HG02852 (cell line): ENCODE data around the gene HAAO.
"Not testable (repeated sequence)": the region's sequence is repeated elsewhere in the genome, so short reads cannot be mapped to it uniquely, and the experiment has no call there.

Source experiments
- ATAC-seq: cut with Tn5 transposase; IDR thresholded peaks from one replicate; pipeline ENCODE4 v1.9.1; 2021; ENCODE audit warnings: mild to moderate bottlenecking, moderate library complexity; ENCODE audit not compliant: unreplicated experiment

Gene HAAO

GRCh38 chr2:42752816-42753813 lies 39.3 kb downstream of the HAAO start:
- no peak for ATAC-seq

DNA sequence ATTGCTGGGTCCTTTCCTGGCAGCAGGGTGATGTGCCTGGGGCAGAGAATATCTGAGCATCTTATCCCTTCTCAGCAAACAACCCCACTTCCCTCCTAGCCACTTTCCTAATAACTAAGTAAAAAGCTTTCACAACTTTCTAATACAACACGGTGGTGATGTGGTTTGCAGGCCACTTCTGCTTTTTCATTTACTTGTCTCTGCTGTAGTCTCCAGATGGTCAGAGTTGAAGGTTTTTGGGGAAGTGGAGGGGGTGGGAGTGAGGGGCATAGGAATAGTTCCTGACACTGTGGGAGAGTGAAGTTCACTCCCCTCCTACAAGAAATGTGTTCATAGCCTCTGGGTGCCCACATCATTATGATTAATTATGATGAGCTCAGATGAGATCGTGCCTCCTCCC lies 40.1 kb downstream of the HAAO start:
- ATAC-seq, result peak; percentile 71

- ATAC-seq, result no peak
These were observed 43.5 kb downstream of the HAAO start for GRCh38 chr2:42748840-42749239.

DNA sequence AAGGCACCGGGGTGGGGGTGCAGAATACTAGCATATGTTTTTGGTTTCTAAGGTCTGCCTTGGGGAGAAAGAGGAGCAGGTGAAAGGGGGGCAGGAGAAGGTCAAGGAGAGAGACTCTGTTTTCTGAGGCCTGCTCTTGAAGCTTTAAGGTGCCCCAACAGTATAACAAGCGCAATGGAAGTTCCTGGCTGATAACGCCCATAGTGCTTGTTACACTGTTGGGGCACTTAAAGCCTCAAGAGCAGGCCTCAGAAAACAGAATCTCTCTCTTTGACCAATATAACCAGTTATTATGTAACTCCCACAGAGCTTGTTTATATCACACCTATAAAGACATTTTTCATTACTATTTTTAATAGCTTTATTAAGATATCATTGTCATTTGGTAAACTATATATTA lies 45.0 kb downstream of the HAAO start:
- no peak for ATAC-seq

DNA sequence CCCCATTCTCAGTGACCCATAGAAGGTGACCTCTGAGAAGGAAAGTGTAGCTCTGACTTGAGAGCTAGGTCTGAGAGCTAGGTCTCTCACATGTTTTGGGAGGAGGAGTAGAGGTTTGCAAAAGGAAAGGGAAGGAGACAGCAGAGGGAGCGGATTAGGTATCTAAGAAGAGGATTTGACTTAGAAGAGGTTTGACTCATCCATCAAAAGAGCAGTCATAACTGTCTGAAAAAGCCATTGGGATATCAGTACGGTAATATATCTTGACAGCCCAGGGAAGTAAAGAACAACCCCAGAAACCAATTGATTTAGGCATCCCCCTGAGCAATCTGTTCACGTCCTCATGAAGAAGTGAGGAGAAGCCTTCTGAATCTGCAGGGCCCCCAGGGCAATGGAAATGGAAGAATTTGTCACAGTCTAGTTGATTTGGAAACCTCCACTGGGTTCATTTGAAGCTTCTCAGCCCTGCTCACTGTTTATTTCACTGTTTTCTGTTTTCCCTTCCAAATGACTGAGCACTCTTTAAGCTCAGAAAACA lies 47.8 kb downstream of the HAAO start:
- no peak for ATAC-seq

DNA sequence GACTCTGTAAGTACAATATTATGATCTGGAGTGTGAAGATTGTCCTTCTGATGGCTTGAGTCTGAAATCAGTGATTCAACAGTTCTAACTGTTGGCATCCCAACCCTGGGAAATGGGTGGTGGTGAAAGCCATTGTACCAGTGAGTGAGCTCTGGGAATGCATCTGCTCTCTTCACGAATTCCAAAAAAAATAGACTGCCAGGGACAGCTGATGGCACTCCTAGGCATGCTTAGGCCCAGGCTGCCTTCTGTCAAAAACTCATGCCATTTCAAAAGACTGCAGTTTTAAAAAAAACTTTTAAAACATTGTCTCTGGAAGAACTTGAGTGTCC lies 48.8 kb downstream of the HAAO start:
- no peak for ATAC-seq

DNA sequence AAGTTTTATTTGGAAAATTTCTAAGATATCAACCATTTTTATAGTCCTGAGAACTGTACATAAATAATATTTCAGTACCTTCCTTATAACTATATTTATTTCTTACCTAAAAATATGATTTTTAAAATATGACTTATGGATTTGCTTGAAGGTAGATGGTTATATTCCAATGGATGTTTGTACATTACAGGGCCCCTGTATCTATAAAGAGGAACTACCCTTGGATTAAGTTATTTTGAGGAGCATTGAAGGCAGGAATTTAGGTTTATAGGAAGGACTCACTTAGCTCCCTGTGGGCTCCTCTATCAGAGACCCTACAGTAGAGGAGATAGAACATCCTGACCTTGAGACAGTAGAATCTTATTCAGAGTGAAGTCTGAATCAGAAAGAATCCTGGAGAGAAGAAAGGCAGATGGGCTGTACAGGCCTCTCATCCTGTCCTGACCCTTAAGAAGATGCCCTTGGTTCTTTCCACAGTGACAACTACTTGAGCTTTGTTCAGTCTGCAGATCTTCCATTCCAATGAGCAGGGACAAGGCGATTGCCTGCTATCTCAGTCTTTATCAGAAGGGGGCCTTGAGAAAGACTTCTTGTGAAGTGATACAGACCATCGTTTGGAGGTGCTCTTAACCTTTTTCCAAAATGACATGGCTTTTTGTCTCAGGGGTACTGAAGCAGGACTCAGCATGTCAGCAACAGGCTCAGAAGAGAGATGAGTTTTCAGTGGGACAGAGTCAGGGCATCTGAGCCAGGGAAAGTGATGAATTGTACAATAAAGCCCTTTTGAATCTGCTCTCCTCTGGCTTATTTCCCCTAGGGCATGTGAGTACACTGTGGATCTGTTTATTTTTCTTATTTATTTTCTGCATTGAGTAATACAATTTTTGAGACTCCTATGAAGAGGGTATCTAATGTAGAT lies 49.4 kb downstream of the HAAO start:
- no peak for ATAC-seq

DNA sequence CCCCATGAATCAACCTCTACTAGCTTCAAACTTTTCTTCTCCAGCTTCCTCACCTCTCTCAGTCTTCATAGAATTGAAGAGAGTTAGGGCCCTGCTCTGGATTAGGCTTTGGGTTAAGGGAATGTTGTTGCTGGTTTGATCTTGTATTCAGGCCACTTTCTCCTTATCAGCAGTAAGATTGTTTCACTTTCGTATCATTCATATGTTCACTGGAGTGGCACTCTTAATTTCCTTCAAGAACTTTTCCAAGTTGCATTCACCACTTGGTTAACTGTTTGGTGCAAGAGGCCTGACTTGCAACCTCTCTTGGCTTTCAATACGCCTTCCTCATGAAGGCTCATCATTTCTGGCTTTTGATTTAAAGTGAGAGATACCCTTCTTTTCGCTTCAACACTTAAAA lies 51.2 kb downstream of the HAAO start:
- ATAC-seq, result no peak

DNA sequence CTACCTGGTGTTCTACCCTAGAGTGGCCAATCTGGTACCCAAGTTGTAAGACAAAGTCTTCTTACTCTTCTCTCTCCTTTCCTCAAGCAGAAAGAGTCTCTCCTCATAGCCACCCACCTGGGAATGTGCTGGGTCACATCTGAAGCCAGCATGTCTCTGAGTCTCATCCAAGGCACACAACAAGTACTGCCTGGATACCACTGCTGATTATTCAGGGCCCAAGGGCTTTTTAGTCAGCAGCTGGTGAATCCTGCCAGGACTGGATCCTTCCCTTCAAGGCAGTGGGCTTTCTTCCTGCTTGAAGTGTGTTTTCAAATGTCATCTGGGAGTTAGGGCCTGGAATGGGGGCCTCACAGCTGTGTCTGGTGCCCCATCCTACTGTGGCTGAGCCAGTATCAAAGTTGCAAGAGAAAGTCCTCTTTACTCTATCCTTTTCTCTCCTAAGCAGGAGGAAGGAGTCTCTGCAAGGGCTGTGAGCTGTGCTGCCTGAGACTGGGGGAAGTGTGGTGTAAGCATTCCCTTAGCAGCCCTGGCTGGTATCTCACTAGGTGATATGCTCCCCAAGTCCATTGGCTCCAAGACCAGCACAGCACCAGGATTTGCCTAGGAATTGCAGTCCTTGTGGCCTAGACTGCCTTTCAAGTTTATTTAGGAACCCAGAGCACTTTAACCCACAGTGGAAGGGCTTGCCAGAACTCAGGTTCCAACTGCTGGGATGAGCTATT lies 55.6 kb downstream of the HAAO start:
- no peak for ATAC-seq

DNA sequence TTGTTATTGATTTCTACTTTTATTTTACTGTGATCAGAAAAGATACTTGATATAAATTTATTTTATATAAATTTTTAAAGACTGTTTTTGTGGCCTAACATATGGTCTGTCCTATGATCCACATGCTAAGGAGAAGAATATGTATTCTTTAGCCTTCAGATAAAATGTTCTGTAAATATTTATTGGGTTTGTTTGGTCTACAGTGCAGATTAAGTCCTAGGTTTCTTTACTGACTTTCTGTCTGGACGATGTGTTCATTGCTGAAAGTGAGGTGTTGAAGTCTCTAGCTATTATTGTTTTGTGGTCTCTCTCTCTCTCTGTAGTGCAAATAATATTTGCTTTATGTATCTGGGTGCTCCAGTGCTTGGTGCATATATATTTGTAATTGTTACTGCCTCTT lies 58.5 kb downstream of the HAAO start:
- no peak for ATAC-seq

GRCh38 chr2:42731316-42731715 lies 61.1 kb downstream of the HAAO start:
- not testable (repeated sequence) for ATAC-seq

GRCh38 chr2:42726680-42727079 lies 65.7 kb downstream of the HAAO start:
- no peak for ATAC-seq

GRCh38 chr2:42725657-42726056 lies 66.7 kb downstream of the HAAO start:
- no peak for ATAC-seq

DNA sequence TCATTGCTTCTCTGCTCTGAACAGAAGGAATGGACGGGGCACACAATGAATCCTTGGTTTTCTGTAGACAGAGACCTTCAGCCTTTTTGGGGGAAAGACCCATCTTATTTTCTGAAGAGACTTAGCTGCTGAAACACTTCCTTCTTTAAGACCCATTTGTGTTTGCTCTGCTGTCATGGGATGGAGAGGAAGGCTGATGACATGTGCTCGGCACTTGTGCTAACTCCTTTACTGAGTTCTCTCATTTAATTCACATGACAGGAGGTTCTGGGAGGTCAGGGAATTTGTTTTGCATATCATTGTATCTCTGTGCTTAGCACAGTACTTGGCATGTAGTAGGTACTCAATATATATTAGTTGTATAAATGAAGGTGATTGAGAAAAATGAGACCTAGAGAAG lies 67.5 kb downstream of the HAAO start:
- ATAC-seq, result no peak

DNA sequence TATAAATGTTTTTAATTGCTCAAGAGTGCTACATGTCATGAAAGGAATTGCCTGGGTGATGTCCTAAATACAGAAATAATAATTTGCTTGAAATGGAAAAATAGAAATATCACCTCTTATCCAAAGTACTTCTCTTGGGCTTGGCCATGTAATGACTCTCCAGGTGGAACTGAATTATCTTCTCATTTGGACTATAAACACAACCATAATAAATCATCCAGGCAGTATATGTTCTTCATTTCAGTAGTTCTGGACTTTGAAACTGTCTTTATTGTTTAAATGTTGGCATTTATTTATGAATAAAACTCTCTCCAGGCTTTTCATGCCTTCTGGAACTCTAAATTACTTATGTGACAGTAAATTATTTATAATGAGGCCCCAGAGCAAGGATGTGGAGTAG lies 68.9 kb downstream of the HAAO start:
- ATAC-seq, result no peak

- ATAC-seq, result peak; percentile 98
These were observed 69.8 kb downstream of the HAAO start for GRCh38 chr2:42722320-42723190.

GRCh38 chr2:42721898-42722297 lies 70.5 kb downstream of the HAAO start:
- ATAC-seq, result peak; percentile 15
